Liver (tissue), 9 donors: ENCODE measurements around the gene WWOX. TPM values are rescaled to one million over a fixed set of nuclear protein-coding genes. Genes with fewer than 3 reads are reported as not detected.

ENCODE experiments used
- DNase-seq: peaks from one replicate; pipeline ENCODE4 v3.0.0-alpha.2; 2017; ENCODE audit warnings: low spot score
- H3K27ac ChIP-seq, 2 donors: one replicate each; pipeline ENCODE4 v1.7.0; 2013; ENCODE audit warnings: inconsistent platforms in 2 of 2, low read length in 2 of 2, control low read depth in 1 of 2, low read depth in 1 of 2, mild to moderate bottlenecking in 1 of 2
- H3K27me3 ChIP-seq, 4 donors: one replicate each; pipeline versions ENCODE4 v1.6.1 to v1.7.0; 2013; ENCODE audit warnings: low read length in 3 of 4, inconsistent platforms in 1 of 4, mild to moderate bottlenecking in 1 of 4, moderate library complexity in 1 of 4; ENCODE audit not compliant: control insufficient read depth in 4 of 4, insufficient read depth in 4 of 4
- H3K36me3 ChIP-seq, 4 donors: one replicate each; pipeline versions ENCODE4 v1.6.1 to v1.7.0; 2013; ENCODE audit warnings: low read length in 3 of 4, mild to moderate bottlenecking in 3 of 4, low read depth in 1 of 4, moderate library complexity in 1 of 4; ENCODE audit not compliant: control insufficient read depth in 4 of 4, insufficient read depth in 3 of 4
- H3K4me1 ChIP-seq, 4 donors: one replicate each; pipeline versions ENCODE4 v1.6.1 to v1.7.0; 2013; ENCODE audit warnings: low read length in 3 of 4, mild to moderate bottlenecking in 3 of 4, moderate library complexity in 1 of 4; ENCODE audit not compliant: control insufficient read depth in 4 of 4, insufficient read depth in 4 of 4
- H3K4me3 ChIP-seq, 3 donors: one replicate each; pipeline versions ENCODE4 v1.6.1 to v1.7.0; 2013; ENCODE audit warnings: low read length in 3 of 3, control low read depth in 1 of 3, low read depth in 1 of 3, mild to moderate bottlenecking in 1 of 3
- H3K9ac ChIP-seq, 2 donors: one replicate each; pipeline ENCODE4 v1.7.0; 2013; ENCODE audit warnings: low read length in 2 of 2, mild to moderate bottlenecking in 2 of 2, moderate library complexity in 2 of 2, control low read depth in 1 of 2, low read depth in 1 of 2
- H3K9me3 ChIP-seq, 4 donors: one replicate each; pipeline versions ENCODE4 v1.6.1 to v1.7.0; 2013; ENCODE audit warnings: low read length in 3 of 4; ENCODE audit not compliant: control insufficient read depth in 4 of 4
- GABPA ChIP-seq, 2 donors: IDR thresholded peaks in 1 of 2; conservative IDR thresholded peaks in 1 of 2; 2 replicates each; pipeline ENCODE4 v1.6.1; 2016; ENCODE audit warnings: antibody characterized with exemption in 2 of 2, mild to moderate bottlenecking in 1 of 2, moderate library complexity in 1 of 2
- HNF4A ChIP-seq, 2 donors: conservative IDR thresholded peaks; 2 replicates each; pipeline ENCODE4 v1.6.1; 2016; ENCODE audit warnings: antibody characterized with exemption in 2 of 2, mild to moderate bottlenecking in 2 of 2
- HNF4G ChIP-seq: IDR thresholded peaks from 2 replicates; pipeline ENCODE4 v1.6.1; 2016; ENCODE audit warnings: antibody characterized with exemption
- JUND ChIP-seq, 2 donors: IDR thresholded peaks; 2 replicates each; pipeline ENCODE4 v1.6.1; 2016; ENCODE audit warnings: antibody characterized with exemption in 2 of 2
- RAD21 ChIP-seq, 2 donors: IDR thresholded peaks; 2 replicates each; pipeline ENCODE4 v1.6.1; 2016; ENCODE audit warnings: antibody characterized with exemption in 2 of 2, mild to moderate bottlenecking in 2 of 2
- RXRA ChIP-seq, 2 donors: IDR thresholded peaks; 2 replicates each; pipeline ENCODE4 v1.6.1; 2017 to 2018; ENCODE audit warnings: antibody characterized with exemption in 2 of 2, mild to moderate bottlenecking in 1 of 2
- SP1 ChIP-seq: IDR thresholded peaks from 2 replicates; pipeline ENCODE4 v1.6.1; 2018; ENCODE audit warnings: antibody characterized with exemption, mild to moderate bottlenecking
- YY1 ChIP-seq: IDR thresholded peaks from 2 replicates; pipeline ENCODE4 v1.6.1; 2016; ENCODE audit warnings: antibody characterized with exemption, mild to moderate bottlenecking
- WGBS: extraction: QIAGEN DNeasy Blood & Tissue Kit; methylation state at CpG from one replicate; pipeline ENCODE4 v1.1.7; 2013; 5-methylcytosine and 5-hydroxymethylcytosine counted together
- polyA plus RNA-seq, 2 donors: library from polyadenylated mRNA; stranded (reverse) in 1 of 2; unstranded in 1 of 2; fragments of 200-250 nt in 1 of 2; fragments of >200 nt in 1 of 2; fragmentation: Nextera tagmentation in 1 of 2; extraction: Ambion mirVana in 1 of 2; gene quantifications; one replicate each; pipeline versions ENCODE4 v1.2.1 to v1.2.3, GENCODE V29; 2013 to 2015
- total RNA-seq, 2 donors: library from RNA; depleted of rRNA; stranded (reverse); fragments of >200 nt; gene quantifications; one replicate each; pipeline ENCODE4 v1.2.3, GENCODE V29; 2014
- TF ChIP-seq, protein P1 (sequence below): fragments of 150-350 bp; IDR thresholded peaks from 2 replicates; pipeline ENCODE4 v1.5.1; 2017; ENCODE audit warnings: improper control_type of control experiment, low read depth, low read length; ENCODE audit not compliant: missing input control
- TF ChIP-seq, protein P2 (sequence below): IDR thresholded peaks from 2 replicates; pipeline ENCODE4 v1.6.1; 2016; ENCODE audit warnings: antibody characterized with exemption
- TF ChIP-seq, protein P3 (sequence below): IDR thresholded peaks from 2 replicates; pipeline ENCODE4 v1.6.1; 2016; ENCODE audit warnings: antibody characterized with exemption, mild to moderate bottlenecking
- TF ChIP-seq, protein P4 (sequence below): IDR thresholded peaks from 2 replicates; pipeline ENCODE4 v1.6.1; 2016; ENCODE audit warnings: antibody characterized with exemption
- donor health status: healthy.
- donor health status: healthy.
- donor health status: healthy.
- donor health status: healthy.
- donor health status: healthy.

Gene WWOX
- total and polyA plus RNA-seq, 4 donors: 9.8 to 46.0 (median 15.3) TPM

DNA sequence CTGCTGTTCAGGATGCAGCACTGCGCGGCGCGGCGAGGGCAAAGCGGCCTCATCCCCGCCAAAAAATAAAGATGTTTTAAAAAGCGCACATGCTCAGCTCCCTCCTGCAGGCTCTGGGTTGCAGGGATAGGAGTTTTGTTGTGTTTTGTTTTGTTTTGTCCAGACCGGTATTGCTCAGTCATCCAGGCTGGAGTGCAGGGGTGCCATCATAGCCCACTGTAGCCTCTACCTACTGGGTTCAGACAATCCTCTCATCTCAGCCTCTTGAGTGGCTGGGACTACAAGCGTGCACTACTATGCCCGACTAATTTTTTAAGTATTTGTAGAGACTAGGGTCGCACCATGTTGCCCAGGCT lies 636 bp downstream of the WWOX start:
- Histone ChIP-seq H3K9me3 (no peaks in the 10 kb centered on the region), H3K4me1 (peaks cover 5 to 13% (median 9%) of the 10 kb centered on the region in 4 donors), H3K27me3 (no peaks in the 10 kb centered on the region), H3K4me3 (peak overlapping the region; percentile 78 to 82 (median 79)), H3K9ac (peak overlapping the region in 1 of 2 donors; percentile 42), H3K36me3 (no peaks in the 10 kb centered on the region), H3K27ac (peak overlapping the region; percentile 66 to 87)
- no peak for DNase-seq
- TF ChIP-seq, protein P1, sequence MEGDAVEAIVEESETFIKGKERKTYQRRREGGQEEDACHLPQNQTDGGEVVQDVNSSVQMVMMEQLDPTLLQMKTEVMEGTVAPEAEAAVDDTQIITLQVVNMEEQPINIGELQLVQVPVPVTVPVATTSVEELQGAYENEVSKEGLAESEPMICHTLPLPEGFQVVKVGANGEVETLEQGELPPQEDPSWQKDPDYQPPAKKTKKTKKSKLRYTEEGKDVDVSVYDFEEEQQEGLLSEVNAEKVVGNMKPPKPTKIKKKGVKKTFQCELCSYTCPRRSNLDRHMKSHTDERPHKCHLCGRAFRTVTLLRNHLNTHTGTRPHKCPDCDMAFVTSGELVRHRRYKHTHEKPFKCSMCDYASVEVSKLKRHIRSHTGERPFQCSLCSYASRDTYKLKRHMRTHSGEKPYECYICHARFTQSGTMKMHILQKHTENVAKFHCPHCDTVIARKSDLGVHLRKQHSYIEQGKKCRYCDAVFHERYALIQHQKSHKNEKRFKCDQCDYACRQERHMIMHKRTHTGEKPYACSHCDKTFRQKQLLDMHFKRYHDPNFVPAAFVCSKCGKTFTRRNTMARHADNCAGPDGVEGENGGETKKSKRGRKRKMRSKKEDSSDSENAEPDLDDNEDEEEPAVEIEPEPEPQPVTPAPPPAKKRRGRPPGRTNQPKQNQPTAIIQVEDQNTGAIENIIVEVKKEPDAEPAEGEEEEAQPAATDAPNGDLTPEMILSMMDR: peak; percentile 80
- peak in 1 of 2 donors; percentile 52 for TF ChIP-seq RAD21 (IDR thresholded peaks at IDR 0.05)
- TF ChIP-seq, protein P2, sequence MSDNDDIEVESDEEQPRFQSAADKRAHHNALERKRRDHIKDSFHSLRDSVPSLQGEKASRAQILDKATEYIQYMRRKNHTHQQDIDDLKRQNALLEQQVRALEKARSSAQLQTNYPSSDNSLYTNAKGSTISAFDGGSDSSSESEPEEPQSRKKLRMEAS: no peak
- TF ChIP-seq YY1: no peak
- no peak for TF ChIP-seq SP1
- 10% methylated on average over 12 of the region's 12 CpGs for WGBS

DNA sequence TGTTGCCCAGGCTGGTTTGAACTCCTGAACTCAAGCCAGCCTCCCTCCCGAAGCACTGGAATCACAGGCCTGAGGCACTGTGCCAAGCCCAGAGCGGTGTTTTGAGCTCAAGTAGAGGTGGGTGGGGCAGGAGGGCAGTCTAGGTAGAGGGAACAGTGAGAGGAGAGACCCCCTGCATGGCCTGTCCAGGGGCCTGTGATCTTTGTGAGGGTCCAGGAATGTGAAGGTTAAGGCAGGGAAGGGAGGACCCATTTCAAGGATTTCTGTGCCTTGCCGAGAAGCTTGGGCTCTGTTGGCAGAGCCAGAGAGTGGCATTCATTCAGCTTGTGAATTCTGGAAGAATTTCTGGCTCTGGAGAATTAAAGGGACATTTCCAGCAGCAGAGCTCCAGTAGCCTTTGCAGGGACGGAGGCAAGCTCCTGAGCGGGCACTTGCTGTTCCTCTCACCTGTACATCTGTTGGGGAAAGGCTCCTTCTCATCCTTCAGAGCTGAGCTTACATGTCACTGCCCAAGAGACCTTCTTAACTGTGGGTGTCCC lies 2.7 kb downstream of the WWOX start:
- Histone ChIP-seq H3K27ac (no peak overlapping the region), H3K4me1 (peaks cover 5 to 13% (median 9%) of the 10 kb centered on the region in 4 donors), H3K36me3 (no peaks in the 10 kb centered on the region), H3K9ac (no peak overlapping the region), H3K4me3 (no peak overlapping the region), H3K27me3 (no peaks in the 10 kb centered on the region), H3K9me3 (no peaks in the 10 kb centered on the region)
- WGBS: 82% methylated on average over 5 of the region's 5 CpGs
- no peak for DNase-seq
- TF ChIP-seq HNF4A (conservative IDR thresholded peaks at IDR 0.05) (no peak), HNF4G (no peak), RAD21 (IDR thresholded peaks at IDR 0.05) (no peak), YY1 (no peak), RXRA (IDR thresholded peaks at IDR 0.05) (no peak), JUND (IDR thresholded peaks at IDR 0.05) (no peak), GABPA (IDR thresholded peaks at IDR 0.05 in 1 of 2, conservative IDR thresholded peaks at IDR 0.05 in 1 of 2) (no peak)
- TF ChIP-seq, protein P3, sequence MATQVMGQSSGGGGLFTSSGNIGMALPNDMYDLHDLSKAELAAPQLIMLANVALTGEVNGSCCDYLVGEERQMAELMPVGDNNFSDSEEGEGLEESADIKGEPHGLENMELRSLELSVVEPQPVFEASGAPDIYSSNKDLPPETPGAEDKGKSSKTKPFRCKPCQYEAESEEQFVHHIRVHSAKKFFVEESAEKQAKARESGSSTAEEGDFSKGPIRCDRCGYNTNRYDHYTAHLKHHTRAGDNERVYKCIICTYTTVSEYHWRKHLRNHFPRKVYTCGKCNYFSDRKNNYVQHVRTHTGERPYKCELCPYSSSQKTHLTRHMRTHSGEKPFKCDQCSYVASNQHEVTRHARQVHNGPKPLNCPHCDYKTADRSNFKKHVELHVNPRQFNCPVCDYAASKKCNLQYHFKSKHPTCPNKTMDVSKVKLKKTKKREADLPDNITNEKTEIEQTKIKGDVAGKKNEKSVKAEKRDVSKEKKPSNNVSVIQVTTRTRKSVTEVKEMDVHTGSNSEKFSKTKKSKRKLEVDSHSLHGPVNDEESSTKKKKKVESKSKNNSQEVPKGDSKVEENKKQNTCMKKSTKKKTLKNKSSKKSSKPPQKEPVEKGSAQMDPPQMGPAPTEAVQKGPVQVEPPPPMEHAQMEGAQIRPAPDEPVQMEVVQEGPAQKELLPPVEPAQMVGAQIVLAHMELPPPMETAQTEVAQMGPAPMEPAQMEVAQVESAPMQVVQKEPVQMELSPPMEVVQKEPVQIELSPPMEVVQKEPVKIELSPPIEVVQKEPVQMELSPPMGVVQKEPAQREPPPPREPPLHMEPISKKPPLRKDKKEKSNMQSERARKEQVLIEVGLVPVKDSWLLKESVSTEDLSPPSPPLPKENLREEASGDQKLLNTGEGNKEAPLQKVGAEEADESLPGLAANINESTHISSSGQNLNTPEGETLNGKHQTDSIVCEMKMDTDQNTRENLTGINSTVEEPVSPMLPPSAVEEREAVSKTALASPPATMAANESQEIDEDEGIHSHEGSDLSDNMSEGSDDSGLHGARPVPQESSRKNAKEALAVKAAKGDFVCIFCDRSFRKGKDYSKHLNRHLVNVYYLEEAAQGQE: no peak
- TF ChIP-seq, protein P4, sequence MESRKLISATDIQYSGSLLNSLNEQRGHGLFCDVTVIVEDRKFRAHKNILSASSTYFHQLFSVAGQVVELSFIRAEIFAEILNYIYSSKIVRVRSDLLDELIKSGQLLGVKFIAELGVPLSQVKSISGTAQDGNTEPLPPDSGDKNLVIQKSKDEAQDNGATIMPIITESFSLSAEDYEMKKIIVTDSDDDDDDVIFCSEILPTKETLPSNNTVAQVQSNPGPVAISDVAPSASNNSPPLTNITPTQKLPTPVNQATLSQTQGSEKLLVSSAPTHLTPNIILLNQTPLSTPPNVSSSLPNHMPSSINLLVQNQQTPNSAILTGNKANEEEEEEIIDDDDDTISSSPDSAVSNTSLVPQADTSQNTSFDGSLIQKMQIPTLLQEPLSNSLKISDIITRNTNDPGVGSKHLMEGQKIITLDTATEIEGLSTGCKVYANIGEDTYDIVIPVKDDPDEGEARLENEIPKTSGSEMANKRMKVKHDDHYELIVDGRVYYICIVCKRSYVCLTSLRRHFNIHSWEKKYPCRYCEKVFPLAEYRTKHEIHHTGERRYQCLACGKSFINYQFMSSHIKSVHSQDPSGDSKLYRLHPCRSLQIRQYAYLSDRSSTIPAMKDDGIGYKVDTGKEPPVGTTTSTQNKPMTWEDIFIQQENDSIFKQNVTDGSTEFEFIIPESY: no peak
- TF ChIP-seq, protein P2: no peak
